ENCODE results near the gene NCR2.

- TF ChIP-seq POLR2A (IDR thresholded peaks at IDR 0.05) (no peak), CTCF (IDR thresholded peaks at IDR 0.05) (no peak)
These were observed 17.2 kb upstream of the NCR2 start for GRCh38 chr6:41318261-41318653.

Data from lower leg skin (tissue), 3 donors.